Activated naive CD4-positive, alpha-beta T cell treated with anti-CD3 and anti-CD28 coated beads, Interleukin-2, amount 50 U/mL, for 24 hours (primary cell): Measurements from ENCODE around the gene SIAH1.
"Not testable (repeated sequence)": the region's sequence is repeated elsewhere in the genome, so short reads cannot be mapped to it uniquely, and the experiment has no call there.

Experiments
- H3K27ac Mint-ChIP-seq: one replicate; pipeline ENCODE4 v1.8.0; 2021; ENCODE audit warnings: mild to moderate bottlenecking, mixed read lengths
- H3K27me3 Mint-ChIP-seq: one replicate; pipeline ENCODE4 v1.8.0; 2021; ENCODE audit warnings: mixed read lengths
- H3K36me3 Mint-ChIP-seq: one replicate; pipeline ENCODE4 v1.8.0; 2021; ENCODE audit warnings: mixed read lengths
- H3K4me1 Mint-ChIP-seq: one replicate; pipeline ENCODE4 v1.8.0; 2021; ENCODE audit warnings: mixed read lengths
- H3K4me3 Mint-ChIP-seq: one replicate; pipeline ENCODE4 v1.8.0; 2021; ENCODE audit warnings: mild to moderate bottlenecking, mixed read lengths
- H3K9me3 Mint-ChIP-seq: one replicate; pipeline ENCODE4 v1.8.0; 2021; ENCODE audit warnings: mixed read lengths

SIAH1 gene

GRCh38 chr16:48385253-48386150 is at the start of gene SIAH1:
Gene SIAH1, minus strand, starts transcription at chr16:48385413. Its CDS starts 22,985 bp downstream, at chr16:48362428.
- Mint-ChIP-seq H3K4me1 (peaks cover 20% of the 10 kb centered on the region), H3K9me3 (no peaks in the 10 kb centered on the region)

GRCh38 chr16:48434653-48435317 is 49.6 kb upstream of the SIAH1 start:
- Mint-ChIP-seq H3K36me3 (no peaks in the 10 kb centered on the region), H3K27ac (no peak overlapping the region)

More at GRCh38 chr16:48385253-48386150, at the start of gene SIAH1:
- peak within 1 kb of the TSS; percentile 97 for H3K4me3 Mint-ChIP-seq
- H3K36me3 Mint-ChIP-seq = no peaks in the 10 kb centered on the region
- H3K27ac Mint-ChIP-seq = peak within 1 kb of the TSS; percentile 93
- H3K27me3 Mint-ChIP-seq = no peaks in the 10 kb centered on the region

GRCh38 chr16:48433850-48434530 is 48.8 kb upstream of the SIAH1 start:
- Mint-ChIP-seq H3K27ac (no peak overlapping the region), H3K4me1 (peaks cover 10% of the 10 kb centered on the region), H3K4me3 (no peak overlapping the region), H3K36me3 (no peaks in the 10 kb centered on the region), H3K9me3 (no peaks in the 10 kb centered on the region), H3K27me3 (no peaks in the 10 kb centered on the region)

More at GRCh38 chr16:48434653-48435317, 49.6 kb upstream of the SIAH1 start:
- Mint-ChIP-seq H3K4me3 (no peak overlapping the region), H3K9me3 (no peaks in the 10 kb centered on the region), H3K27me3 (no peaks in the 10 kb centered on the region), H3K4me1 (peaks cover 10% of the 10 kb centered on the region)

GRCh38 chr16:48433116-48433849 is 48.1 kb upstream of the SIAH1 start:
- H3K36me3 Mint-ChIP-seq = no peaks in the 10 kb centered on the region
- peaks cover 10% of the 10 kb centered on the region for H3K4me1 Mint-ChIP-seq
- no peaks in the 10 kb centered on the region for H3K9me3 Mint-ChIP-seq
- H3K27me3 Mint-ChIP-seq = no peaks in the 10 kb centered on the region
- no peak overlapping the region for H3K4me3 Mint-ChIP-seq
- H3K27ac Mint-ChIP-seq = no peak overlapping the region

- peaks cover 10% of the 10 kb centered on the region for H3K4me1 Mint-ChIP-seq
- no peaks in the 10 kb centered on the region for H3K27me3 Mint-ChIP-seq
- H3K36me3 Mint-ChIP-seq = no peaks in the 10 kb centered on the region
- no peak overlapping the region for H3K27ac Mint-ChIP-seq
- H3K9me3 Mint-ChIP-seq = no peaks in the 10 kb centered on the region
- H3K4me3 Mint-ChIP-seq = no peak overlapping the region
Measured at GRCh38 chr16:48432136-48432535, 46.9 kb upstream of the SIAH1 start.

- Mint-ChIP-seq H3K27ac (peak overlapping the region; percentile 37), H3K4me1 (peaks cover 10% of the 10 kb centered on the region), H3K4me3 (no peak overlapping the region), H3K27me3 (no peaks in the 10 kb centered on the region), H3K9me3 (no peaks in the 10 kb centered on the region), H3K36me3 (no peaks in the 10 kb centered on the region)
Measured at GRCh38 chr16:48430890-48431289, 45.7 kb upstream of the SIAH1 start.

GRCh38 chr16:48426244-48427141 is 41.3 kb upstream of the SIAH1 start:
- Mint-ChIP-seq H3K27ac (no peak overlapping the region), H3K4me3 (no peak overlapping the region), H3K4me1 (no peaks in the 10 kb centered on the region), H3K36me3 (no peaks in the 10 kb centered on the region), H3K9me3 (no peaks in the 10 kb centered on the region), H3K27me3 (no peaks in the 10 kb centered on the region)

GRCh38 chr16:48422537-48422936 is 37.3 kb upstream of the SIAH1 start:
- H3K9me3 Mint-ChIP-seq = no peaks in the 10 kb centered on the region

GRCh38 chr16:48421741-48422140 is 36.5 kb upstream of the SIAH1 start:
- no peak overlapping the region for H3K4me3 Mint-ChIP-seq
- no peak overlapping the region for H3K27ac Mint-ChIP-seq
- H3K27me3 Mint-ChIP-seq = no peaks in the 10 kb centered on the region
- no peaks in the 10 kb centered on the region for H3K4me1 Mint-ChIP-seq
- no peaks in the 10 kb centered on the region for H3K9me3 Mint-ChIP-seq
- H3K36me3 Mint-ChIP-seq = no peaks in the 10 kb centered on the region

More at GRCh38 chr16:48422537-48422936, 37.3 kb upstream of the SIAH1 start:
- H3K27me3 Mint-ChIP-seq = no peaks in the 10 kb centered on the region
- H3K36me3 Mint-ChIP-seq = no peaks in the 10 kb centered on the region
- no peaks in the 10 kb centered on the region for H3K4me1 Mint-ChIP-seq
- H3K4me3 Mint-ChIP-seq = no peak overlapping the region
- H3K27ac Mint-ChIP-seq = no peak overlapping the region

- Mint-ChIP-seq H3K4me1 (no peaks in the 10 kb centered on the region), H3K9me3 (no peaks in the 10 kb centered on the region), H3K4me3 (no peak overlapping the region), H3K27ac (no peak overlapping the region), H3K27me3 (no peaks in the 10 kb centered on the region), H3K36me3 (no peaks in the 10 kb centered on the region)
Measured at GRCh38 chr16:48420437-48420836, 35.2 kb upstream of the SIAH1 start.

- not testable (repeated sequence) for H3K4me1 Mint-ChIP-seq, H3K4me3 Mint-ChIP-seq, H3K27ac Mint-ChIP-seq, H3K27me3 Mint-ChIP-seq, H3K9me3 Mint-ChIP-seq, H3K36me3 Mint-ChIP-seq
Measured at GRCh38 chr16:48416617-48417016, 31.4 kb upstream of the SIAH1 start.

- Mint-ChIP-seq H3K9me3 (no peaks in the 10 kb centered on the region), H3K36me3 (no peaks in the 10 kb centered on the region), H3K27me3 (no peaks in the 10 kb centered on the region), H3K4me3 (no peak overlapping the region), H3K4me1 (peaks cover 3% of the 10 kb centered on the region), H3K27ac (no peak overlapping the region)
Measured at GRCh38 chr16:48413272-48413671, 28.1 kb upstream of the SIAH1 start.

GRCh38 chr16:48409839-48410632 is 24.8 kb upstream of the SIAH1 start:
- no peaks in the 10 kb centered on the region for H3K9me3 Mint-ChIP-seq
- H3K4me3 Mint-ChIP-seq = no peak overlapping the region
- no peaks in the 10 kb centered on the region for H3K36me3 Mint-ChIP-seq
- H3K4me1 Mint-ChIP-seq = peaks cover 3% of the 10 kb centered on the region
- H3K27ac Mint-ChIP-seq = no peak overlapping the region
- no peaks in the 10 kb centered on the region for H3K27me3 Mint-ChIP-seq

- Mint-ChIP-seq H3K4me3 (no peak overlapping the region), H3K4me1 (no peaks in the 10 kb centered on the region), H3K27ac (no peak overlapping the region), H3K27me3 (no peaks in the 10 kb centered on the region), H3K36me3 (no peaks in the 10 kb centered on the region), H3K9me3 (no peaks in the 10 kb centered on the region)
Measured at GRCh38 chr16:48408688-48409087, 23.5 kb upstream of the SIAH1 start.
